Large intestine (tissue), 3 donors: ENCODE measurements around the gene CDH1. TPM values are rescaled to one million over a fixed set of nuclear protein-coding genes. Genes with fewer than 3 reads are reported as not detected.
A peak's percentile ranks its signal among the peaks of the same experiment; 100 is the strongest.
"Not testable (repeated sequence)": the region's sequence is repeated elsewhere in the genome, so short reads cannot be mapped to it uniquely, and the experiment has no call there.

Source experiments
- DNase-seq, 2 donors: peaks; one replicate each; pipeline versions ENCODE4 v3.0.0 to v3.0.0-alpha.2; 2013
- H3K27ac ChIP-seq: one replicate; pipeline ENCODE4 v1.5.1; 2013; ENCODE audit warnings: low read length
- H3K27me3 ChIP-seq: 2 replicates; pipeline ENCODE4 v1.6.1; 2013; ENCODE audit warnings: low read length; ENCODE audit not compliant: control insufficient read depth, insufficient read depth
- H3K36me3 ChIP-seq: 2 replicates; pipeline ENCODE4 v1.6.1; 2013; ENCODE audit warnings: low read length; ENCODE audit not compliant: control insufficient read depth, insufficient read depth
- H3K4me1 ChIP-seq: one replicate; pipeline ENCODE4 v1.6.1; 2013; ENCODE audit warnings: low read length; ENCODE audit not compliant: control insufficient read depth, insufficient read depth
- H3K4me3 ChIP-seq: one replicate; pipeline ENCODE4 v1.5.1; 2013; ENCODE audit warnings: low read length
- H3K9me3 ChIP-seq: one replicate; pipeline ENCODE4 v1.6.1; 2013; ENCODE audit warnings: mild to moderate bottlenecking, low read depth, low read length, moderate library complexity; ENCODE audit not compliant: control insufficient read depth
- WGBS: methylation state at CpG from one replicate; pipeline ENCODE4 v1.1.5; 2013; ENCODE audit warnings: low lambda C conversion rate; ENCODE audit not compliant: insufficient coverage; 5-methylcytosine and 5-hydroxymethylcytosine counted together
- polyA plus RNA-seq: library from polyadenylated mRNA; unstranded; fragments of 120-200 nt; gene quantifications from one replicate; pipeline ENCODE4 v1.2.1, GENCODE V29; 2013

The CDH1 gene
- polyA plus RNA-seq, 1 donor, result 341 TPM

DNA sequence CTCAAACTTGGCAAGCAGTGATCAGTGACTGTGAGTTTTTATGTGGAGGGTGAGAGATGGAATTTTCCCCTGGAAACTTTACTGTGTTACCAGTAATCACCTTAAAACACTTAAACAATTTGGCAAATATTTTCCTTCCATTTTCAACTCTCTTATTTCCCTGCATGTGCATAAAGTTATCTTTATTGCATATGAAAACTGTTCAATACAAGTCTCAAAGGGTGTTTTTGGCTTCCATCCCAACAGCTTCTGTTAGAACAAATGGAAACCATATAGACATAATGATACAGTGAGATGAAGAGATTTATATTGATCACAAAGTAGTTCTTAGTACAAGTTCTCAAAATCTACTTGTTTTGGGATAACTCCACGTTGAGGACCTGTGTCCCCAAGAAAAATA lies 69.9 kb downstream of the CDH1 start:
- no peak overlapping the region for H3K4me3 ChIP-seq
- DNase-seq, result no peak
- no peaks in the 10 kb centered on the region for H3K27me3 ChIP-seq
- H3K9me3 ChIP-seq, result no peaks in the 10 kb centered on the region
- no peaks in the 10 kb centered on the region for H3K4me1 ChIP-seq
- no CpG with 5 or more reads among the region's 1 CpG for WGBS
- peaks cover 51% of the 10 kb centered on the region for H3K36me3 ChIP-seq
- H3K27ac ChIP-seq, result no peak overlapping the region

DNA sequence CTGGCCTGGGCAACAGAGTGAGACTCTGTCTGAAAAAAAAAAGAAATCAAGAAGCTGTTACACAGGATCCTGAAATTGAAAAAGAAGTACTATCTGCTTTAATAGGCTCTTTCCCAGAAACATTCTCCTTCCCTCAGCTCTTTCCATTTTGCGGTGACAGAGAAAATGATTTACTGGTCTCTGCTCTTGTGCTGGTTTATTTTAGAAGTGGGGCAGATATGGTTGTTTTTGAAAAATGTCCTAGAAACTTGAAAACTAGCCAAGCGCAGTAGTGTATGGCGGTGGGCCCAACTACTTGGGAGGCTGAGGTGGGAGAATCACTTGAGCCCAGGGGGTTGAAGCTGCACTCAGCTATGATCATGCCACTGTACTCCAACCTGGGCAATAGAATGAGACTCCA lies 77.4 kb downstream of the CDH1 start:
- no peak for DNase-seq
- Histone ChIP-seq H3K27ac (no peak overlapping the region), H3K4me3 (no peak overlapping the region), H3K27me3 (no peaks in the 10 kb centered on the region), H3K4me1 (no peaks in the 10 kb centered on the region), H3K9me3 (no peaks in the 10 kb centered on the region), H3K36me3 (peaks cover 78% of the 10 kb centered on the region)
- WGBS, result no CpG with 5 or more reads among the region's 3 CpGs

DNA sequence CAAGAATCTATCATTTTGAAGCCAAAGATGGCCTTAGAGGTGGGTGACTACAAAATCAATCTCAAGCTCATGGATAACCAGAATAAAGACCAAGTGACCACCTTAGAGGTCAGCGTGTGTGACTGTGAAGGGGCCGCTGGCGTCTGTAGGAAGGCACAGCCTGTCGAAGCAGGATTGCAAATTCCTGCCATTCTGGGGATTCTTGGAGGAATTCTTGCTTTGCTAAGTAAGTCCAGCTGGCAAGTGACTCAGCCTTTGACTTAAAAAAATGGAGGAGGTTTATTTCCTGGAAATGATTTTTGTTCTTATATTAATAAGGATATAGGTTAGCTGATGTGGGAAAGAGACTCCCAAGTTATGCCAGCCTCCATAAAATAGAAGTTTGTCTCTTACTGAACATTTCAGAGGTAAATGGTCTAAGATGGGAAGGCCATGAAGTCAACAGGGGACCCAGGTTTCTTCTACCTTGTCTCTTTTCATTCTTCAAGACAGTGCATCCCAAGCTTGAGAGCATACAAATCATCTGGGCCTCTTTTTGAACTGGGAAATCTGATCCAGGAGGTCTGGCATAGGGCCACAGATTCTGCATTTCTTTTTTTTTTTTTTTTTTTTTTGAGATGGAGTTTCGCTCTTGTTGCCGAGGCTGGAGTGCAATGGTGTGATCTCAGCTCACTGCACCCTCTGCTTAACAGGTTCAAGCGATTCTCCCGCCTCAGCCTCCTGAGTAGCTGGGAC lies 86.5 kb downstream of the CDH1 start:
- no peaks in the 10 kb centered on the region for H3K9me3 ChIP-seq
- no peak overlapping the region for H3K4me3 ChIP-seq
- H3K36me3 ChIP-seq, result peaks cover 79% of the 10 kb centered on the region
- H3K27me3 ChIP-seq, result no peaks in the 10 kb centered on the region
- no CpG with 5 or more reads among the region's 8 CpGs for WGBS
- H3K4me1 ChIP-seq, result no peaks in the 10 kb centered on the region
- no peak for DNase-seq
- H3K27ac ChIP-seq, result no peak overlapping the region

DNA sequence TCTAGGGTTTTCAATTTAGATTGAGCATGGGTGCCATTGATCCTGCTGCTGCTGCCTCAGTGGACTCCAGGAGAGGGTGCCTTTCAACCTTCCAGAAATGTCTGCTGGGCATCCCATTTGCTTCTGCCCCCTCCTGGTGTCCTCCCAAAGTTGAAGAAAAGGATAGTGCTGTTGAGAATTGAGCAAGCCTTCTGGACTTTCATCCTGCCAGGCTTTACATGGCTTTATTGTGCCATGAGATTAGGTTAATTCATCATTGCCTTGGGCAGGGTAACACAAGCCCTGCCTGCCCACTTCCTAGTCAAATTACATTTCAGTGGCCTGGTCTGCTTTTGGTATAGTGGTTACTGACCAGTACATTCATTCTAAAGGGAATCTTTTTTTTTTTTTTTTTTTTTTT lies 88.3 kb downstream of the CDH1 start:
- Histone ChIP-seq H3K36me3 (peaks cover 82% of the 10 kb centered on the region), H3K9me3 (no peaks in the 10 kb centered on the region), H3K27me3 (no peaks in the 10 kb centered on the region), H3K4me1 (no peaks in the 10 kb centered on the region), H3K4me3 (no peak overlapping the region), H3K27ac (no peak overlapping the region)
- DNase-seq, result peak in 1 of 2 donors; percentile 31

DNA sequence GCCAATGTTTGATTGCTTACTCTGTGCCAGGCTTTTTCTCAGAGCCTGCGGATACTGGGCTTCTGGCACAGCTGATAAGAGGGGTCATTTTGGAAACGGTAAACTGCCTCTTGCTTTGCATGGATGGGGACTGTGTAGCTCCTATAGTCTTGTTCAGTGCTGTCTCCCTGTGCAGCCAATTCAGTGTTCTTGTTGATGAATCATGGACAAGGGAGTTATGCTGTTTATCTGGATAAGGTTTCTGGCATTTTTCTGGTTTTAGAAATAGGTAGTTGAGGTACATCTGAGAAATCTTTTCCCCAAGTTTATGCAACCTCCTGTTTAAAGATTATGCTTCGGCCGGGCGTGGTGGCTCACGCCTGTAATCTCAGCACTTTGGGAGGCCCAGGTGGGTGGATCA lies 89.6 kb downstream of the CDH1 start:
- no CpG with 5 or more reads among the region's 6 CpGs for WGBS
- H3K27ac ChIP-seq, result no peak overlapping the region
- peaks cover 77% of the 10 kb centered on the region for H3K36me3 ChIP-seq
- no peak for DNase-seq
- no peaks in the 10 kb centered on the region for H3K4me1 ChIP-seq
- no peaks in the 10 kb centered on the region for H3K27me3 ChIP-seq
- no peak overlapping the region for H3K4me3 ChIP-seq
- H3K9me3 ChIP-seq, result no peaks in the 10 kb centered on the region

DNA sequence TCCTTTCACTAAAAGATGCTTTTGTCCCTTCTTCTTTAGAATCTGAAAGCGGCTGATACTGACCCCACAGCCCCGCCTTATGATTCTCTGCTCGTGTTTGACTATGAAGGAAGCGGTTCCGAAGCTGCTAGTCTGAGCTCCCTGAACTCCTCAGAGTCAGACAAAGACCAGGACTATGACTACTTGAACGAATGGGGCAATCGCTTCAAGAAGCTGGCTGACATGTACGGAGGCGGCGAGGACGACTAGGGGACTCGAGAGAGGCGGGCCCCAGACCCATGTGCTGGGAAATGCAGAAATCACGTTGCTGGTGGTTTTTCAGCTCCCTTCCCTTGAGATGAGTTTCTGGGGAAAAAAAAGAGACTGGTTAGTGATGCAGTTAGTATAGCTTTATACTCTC lies 96.2 kb downstream of the CDH1 start:
- Histone ChIP-seq H3K27ac (no peak overlapping the region), H3K36me3 (peaks cover 48% of the 10 kb centered on the region), H3K4me1 (no peaks in the 10 kb centered on the region), H3K27me3 (no peaks in the 10 kb centered on the region), H3K4me3 (no peak overlapping the region), H3K9me3 (no peaks in the 10 kb centered on the region)
- DNase-seq, result no peak
- WGBS, result 93% methylated on average over 3 of the region's 14 CpGs

DNA sequence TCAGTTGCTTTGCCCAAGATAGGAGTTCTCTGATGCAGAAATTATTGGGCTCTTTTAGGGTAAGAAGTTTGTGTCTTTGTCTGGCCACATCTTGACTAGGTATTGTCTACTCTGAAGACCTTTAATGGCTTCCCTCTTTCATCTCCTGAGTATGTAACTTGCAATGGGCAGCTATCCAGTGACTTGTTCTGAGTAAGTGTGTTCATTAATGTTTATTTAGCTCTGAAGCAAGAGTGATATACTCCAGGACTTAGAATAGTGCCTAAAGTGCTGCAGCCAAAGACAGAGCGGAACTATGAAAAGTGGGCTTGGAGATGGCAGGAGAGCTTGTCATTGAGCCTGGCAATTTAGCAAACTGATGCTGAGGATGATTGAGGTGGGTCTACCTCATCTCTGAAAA lies 97.5 kb downstream of the CDH1 start:
- Histone ChIP-seq H3K4me1 (no peaks in the 10 kb centered on the region), H3K27ac (no peak overlapping the region), H3K36me3 (peaks cover 37% of the 10 kb centered on the region), H3K9me3 (no peaks in the 10 kb centered on the region), H3K27me3 (no peaks in the 10 kb centered on the region), H3K4me3 (no peak overlapping the region)
- no peak for DNase-seq
- 80% methylated on average over 1 of the region's 1 CpG for WGBS

DNA sequence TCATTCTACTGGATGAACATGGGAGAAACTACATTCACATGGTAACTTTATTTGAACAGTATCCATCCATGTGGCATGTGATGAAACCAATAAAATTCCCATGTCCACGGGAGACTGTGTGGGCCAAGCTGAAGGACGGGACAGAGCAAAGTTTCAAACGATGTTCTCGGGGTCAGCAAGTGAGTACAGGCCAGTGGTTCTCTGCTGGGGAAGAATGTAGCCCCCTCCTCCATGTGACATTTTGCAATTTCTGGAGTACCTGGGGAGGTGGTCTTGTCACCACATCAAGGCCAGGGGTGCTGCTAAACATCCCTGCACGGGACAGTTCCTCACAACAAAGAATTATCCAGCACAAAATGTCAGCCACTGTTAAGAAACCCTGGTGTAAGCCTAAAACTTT lies 98.9 kb downstream of the CDH1 start:
- no CpG with 5 or more reads among the region's 5 CpGs for WGBS
- Histone ChIP-seq H3K4me3 (no peak overlapping the region), H3K4me1 (no peaks in the 10 kb centered on the region), H3K9me3 (no peaks in the 10 kb centered on the region), H3K27me3 (no peaks in the 10 kb centered on the region), H3K36me3 (peaks cover 25% of the 10 kb centered on the region), H3K27ac (no peak overlapping the region)
- DNase-seq, result no peak

DNA sequence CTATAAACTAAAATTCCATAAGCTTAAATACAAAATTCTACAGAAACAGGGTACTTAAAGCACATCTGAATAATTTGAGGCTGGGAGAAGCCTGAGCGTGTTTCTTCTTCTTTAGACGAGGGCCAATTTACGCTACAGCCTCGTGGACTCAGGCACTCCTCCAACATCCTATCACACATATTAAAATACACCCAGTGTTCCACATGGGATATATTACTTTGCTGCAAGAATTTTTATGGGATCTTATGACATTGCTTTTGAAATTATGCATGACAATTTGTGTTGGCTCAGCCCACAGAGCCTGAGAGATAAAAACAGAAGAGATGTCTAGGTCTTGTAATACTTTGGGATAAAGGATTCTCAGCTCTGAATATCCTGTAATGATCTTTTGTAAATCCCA lies 102.7 kb downstream of the CDH1 start:
- H3K4me1 ChIP-seq, result no peaks in the 10 kb centered on the region
- no peak overlapping the region for H3K27ac ChIP-seq
- H3K4me3 ChIP-seq, result no peak overlapping the region
- no CpG with 5 or more reads among the region's 4 CpGs for WGBS
- peaks cover 2% of the 10 kb centered on the region for H3K36me3 ChIP-seq
- no peaks in the 10 kb centered on the region for H3K9me3 ChIP-seq
- no peak for DNase-seq
- no peaks in the 10 kb centered on the region for H3K27me3 ChIP-seq

DNA sequence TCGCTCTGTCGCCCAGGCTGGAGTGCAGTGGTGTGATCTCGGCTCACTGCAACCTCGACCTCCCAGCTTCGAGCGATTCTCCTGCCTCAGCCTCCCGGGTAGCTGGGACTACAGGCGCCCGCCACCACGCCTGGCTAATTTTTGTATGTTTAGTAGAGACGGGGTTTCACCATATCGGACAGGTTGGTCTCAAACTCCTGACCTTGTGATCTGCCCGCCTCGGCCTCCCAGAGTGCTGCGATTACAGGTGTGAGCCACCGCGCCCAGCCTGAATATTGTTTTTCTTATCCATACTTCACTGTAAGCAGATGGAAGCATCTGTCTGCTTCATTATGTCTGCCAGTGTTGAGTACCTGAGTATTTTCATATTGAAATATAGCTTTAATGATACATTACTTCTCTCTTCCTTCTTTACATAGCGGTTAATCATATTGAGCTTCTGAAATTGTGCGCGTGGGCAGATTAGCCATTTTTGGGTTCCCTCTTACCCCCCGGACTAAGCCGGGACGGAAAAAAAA lies 105.9 kb downstream of the CDH1 start:
- DNase-seq, H3K9me3 ChIP-seq, H3K27me3 ChIP-seq, H3K27ac ChIP-seq, H3K36me3 ChIP-seq, H3K4me1 ChIP-seq: not testable (repeated sequence)
- H3K4me3 ChIP-seq, result peak overlapping the region; percentile 89
- WGBS, result no CpG with 5 or more reads among the region's 23 CpGs
